HAP-1 (cell line): ENCODE measurements around the gene MAST4.

Experiments
- DNase-seq, 2 experiments: peaks; one replicate each; pipeline ENCODE4 v3.0.0-alpha.2; 2016 to 2020; ENCODE audit warnings: low spot score in 2 of 2
- H3K27me3 ChIP-seq: fragments of 250-450 bp; sonication (Bioruptor Pico); 2 replicates; pipeline ENCODE4 v1.5.1; 2020; ENCODE audit warnings: low read depth, mild to moderate bottlenecking, moderate library complexity
- H3K36me3 ChIP-seq: fragments of 250-450 bp; sonication (Bioruptor Pico); replicated peaks from 2 replicates; pipeline ENCODE4 v1.5.1; 2020; ENCODE audit warnings: mild to moderate bottlenecking
- H3K4me1 ChIP-seq: fragments of 250-450 bp; sonication (Bioruptor Pico); 2 replicates; pipeline ENCODE4 v1.5.1; 2020; ENCODE audit warnings: mild to moderate bottlenecking
- H3K4me3 ChIP-seq: fragments of 250-450 bp; sonication (Bioruptor Pico); 2 replicates; pipeline ENCODE4 v1.5.1; 2020; ENCODE audit warnings: mild to moderate bottlenecking, moderate library complexity
- H3K9me3 ChIP-seq: fragments of 250-450 bp; sonication (Bioruptor Pico); 2 replicates; pipeline ENCODE4 v1.5.1; 2020; ENCODE audit warnings: mild to moderate bottlenecking, moderate library complexity
- in situ Hi-C: fragments of 300-500 bp; cut with MboI; formaldehyde crosslinking; loops from 3 replicates; pipeline ENCODE4 v1.14.3; 2020; ENCODE audit warnings: low sequenced_read_pairs, inconsistent platforms, mixed read lengths

MAST4 gene

GRCh38 chr5:66708368-66708767 is 112.2 kb downstream of the MAST4 start:
- Histone ChIP-seq H3K4me1 (no peaks in the 10 kb centered on the region), H3K27me3 (peaks cover 11% of the 10 kb centered on the region; the same call in 1 of the 2 replicates), H3K9me3 (peaks cover 2% of the 10 kb centered on the region; the same call in 1 of the 2 replicates), H3K36me3 (no peaks in the 10 kb centered on the region), H3K4me3 (no peak overlapping the region)
- DNase-seq: no peak
- in situ Hi-C loops: no loop called here

GRCh38 chr5:66710557-66711088 is 114.4 kb downstream of the MAST4 start:
- Histone ChIP-seq H3K36me3 (no peaks in the 10 kb centered on the region), H3K4me1 (no peaks in the 10 kb centered on the region), H3K9me3 (peaks cover 2% of the 10 kb centered on the region; the same call in 1 of the 2 replicates), H3K4me3 (no peak overlapping the region), H3K27me3 (0 out of 2 replicates have a peak, but pooled peaks cover 6% of the 10 kb centered on the region)
- in situ Hi-C loops: no loop called here
- DNase-seq: no peak

- H3K9me3 ChIP-seq: peaks cover 2% of the 10 kb centered on the region; the same call in 1 of the 2 replicates
- H3K36me3 ChIP-seq: no peaks in the 10 kb centered on the region
- no peaks in the 10 kb centered on the region for H3K4me1 ChIP-seq
- no peak for DNase-seq
- no peak overlapping the region for H3K4me3 ChIP-seq
- 0 out of 2 replicates have a peak, but pooled peaks cover 3% of the 10 kb centered on the region for H3K27me3 ChIP-seq
- in situ Hi-C loops: no loop called here
Measured at GRCh38 chr5:66713998-66714397, 117.8 kb downstream of the MAST4 start.

GRCh38 chr5:66717455-66718373 is 121.5 kb downstream of the MAST4 start:
- Histone ChIP-seq H3K4me1 (no peaks in the 10 kb centered on the region), H3K9me3 (no peaks in the 10 kb centered on the region), H3K4me3 (no peak overlapping the region), H3K27me3 (peaks cover 19% of the 10 kb centered on the region), H3K36me3 (no peaks in the 10 kb centered on the region)
- in situ Hi-C loops: no loop called here
- no peak for DNase-seq

- no peaks in the 10 kb centered on the region for H3K9me3 ChIP-seq
- no peak for DNase-seq
- H3K4me1 ChIP-seq: no peaks in the 10 kb centered on the region
- H3K27me3 ChIP-seq: peaks cover 21% of the 10 kb centered on the region
- H3K4me3 ChIP-seq: no peak overlapping the region
- in situ Hi-C loops: no loop called here
- no peaks in the 10 kb centered on the region for H3K36me3 ChIP-seq
Measured at GRCh38 chr5:66718374-66719002, 122.3 kb downstream of the MAST4 start.

- Histone ChIP-seq H3K4me3 (no peak overlapping the region), H3K36me3 (no peaks in the 10 kb centered on the region), H3K4me1 (no peaks in the 10 kb centered on the region), H3K27me3 (peaks cover 22% of the 10 kb centered on the region), H3K9me3 (no peaks in the 10 kb centered on the region)
- in situ Hi-C loops: no loop called here
- DNase-seq: no peak
Measured at GRCh38 chr5:66720780-66721179, 124.6 kb downstream of the MAST4 start.

GRCh38 chr5:66722686-66723085 is 126.5 kb downstream of the MAST4 start:
- in situ Hi-C loops: no loop called here

GRCh38 chr5:66724349-66725139 is 128.4 kb downstream of the MAST4 start:
- no peaks in the 10 kb centered on the region for H3K4me1 ChIP-seq
- no peak for DNase-seq
- in situ Hi-C loops: loop anchor here (25.0 kb wide), 1 partner anchor 412 kb away; no protein-coding TSS in a partner anchor

More at GRCh38 chr5:66722686-66723085, 126.5 kb downstream of the MAST4 start:
- no peak for DNase-seq
- Histone ChIP-seq H3K9me3 (no peaks in the 10 kb centered on the region), H3K36me3 (no peaks in the 10 kb centered on the region), H3K4me1 (no peaks in the 10 kb centered on the region), H3K27me3 (peaks cover 22% of the 10 kb centered on the region), H3K4me3 (no peak overlapping the region)

GRCh38 chr5:66727630-66728029 is 131.4 kb downstream of the MAST4 start:
- no peaks in the 10 kb centered on the region for H3K36me3 ChIP-seq
- no peaks in the 10 kb centered on the region for H3K4me1 ChIP-seq
- no peaks in the 10 kb centered on the region for H3K9me3 ChIP-seq
- DNase-seq: no peak
- peaks cover 4% of the 10 kb centered on the region; the same call in 1 of the 2 replicates for H3K27me3 ChIP-seq
- H3K4me3 ChIP-seq: no peak overlapping the region
- in situ Hi-C loops: loop anchor here (25.0 kb wide), 1 partner anchor 415 kb away; no protein-coding TSS in a partner anchor

More at GRCh38 chr5:66724349-66725139, 128.4 kb downstream of the MAST4 start:
- Histone ChIP-seq H3K9me3 (no peaks in the 10 kb centered on the region), H3K27me3 (peaks cover 16% of the 10 kb centered on the region), H3K4me3 (no peak overlapping the region), H3K36me3 (no peaks in the 10 kb centered on the region)

GRCh38 chr5:66728049-66728448 is 131.9 kb downstream of the MAST4 start:
- DNase-seq: no peak
- no peak overlapping the region for H3K4me3 ChIP-seq
- H3K9me3 ChIP-seq: no peaks in the 10 kb centered on the region
- H3K4me1 ChIP-seq: no peaks in the 10 kb centered on the region
- in situ Hi-C loops: loop anchor here (25.0 kb wide), 1 partner anchor 416 kb away; no protein-coding TSS in a partner anchor
- H3K36me3 ChIP-seq: no peaks in the 10 kb centered on the region
- peaks cover 4% of the 10 kb centered on the region; the same call in 1 of the 2 replicates for H3K27me3 ChIP-seq

GRCh38 chr5:66737096-66737495 is 140.9 kb downstream of the MAST4 start:
- H3K9me3 ChIP-seq: no peaks in the 10 kb centered on the region
- DNase-seq: no peak
- peaks cover 5% of the 10 kb centered on the region; the same call in 1 of the 2 replicates for H3K27me3 ChIP-seq
- H3K4me3 ChIP-seq: no peak overlapping the region
- H3K36me3 ChIP-seq: no peaks in the 10 kb centered on the region
- in situ Hi-C loops: loop anchor here (25.0 kb wide), 1 partner anchor 425 kb away; no protein-coding TSS in a partner anchor
- H3K4me1 ChIP-seq: no peaks in the 10 kb centered on the region

- Histone ChIP-seq H3K4me1 (no peaks in the 10 kb centered on the region), H3K9me3 (no peaks in the 10 kb centered on the region), H3K4me3 (no peak overlapping the region), H3K27me3 (peaks cover 5% of the 10 kb centered on the region; the same call in 1 of the 2 replicates), H3K36me3 (no peaks in the 10 kb centered on the region)
- no peak for DNase-seq
- in situ Hi-C loops: loop anchor here (25.0 kb wide), 1 partner anchor 426 kb away; no protein-coding TSS in a partner anchor
Measured at GRCh38 chr5:66738136-66738535, 141.9 kb downstream of the MAST4 start.

GRCh38 chr5:66739021-66739420 is 142.8 kb downstream of the MAST4 start:
- in situ Hi-C loops: loop anchor here (25.0 kb wide), 1 partner anchor 427 kb away; no protein-coding TSS in a partner anchor
- no peak for DNase-seq
- Histone ChIP-seq H3K27me3 (peaks cover 5% of the 10 kb centered on the region; the same call in 1 of the 2 replicates), H3K36me3 (no peaks in the 10 kb centered on the region), H3K9me3 (no peaks in the 10 kb centered on the region), H3K4me1 (no peaks in the 10 kb centered on the region), H3K4me3 (no peak overlapping the region)
